WTC11 (cell line): Measurements from ENCODE around the gene WSCD2. TPM values are rescaled to one million over a fixed set of nuclear protein-coding genes. Genes with fewer than 3 reads are reported as not detected.

Experiments used
- ATAC-seq: fragments of 200-7000 bp; cut with Tn5 transposase; 2 replicates; pipeline ENCODE4 v1.10.0; 2021; ENCODE audit warnings: mild to moderate bottlenecking, moderate library complexity
- CTCF ChIA-PET: fragments of 300-600 bp; sonication (Branson Sonifier 250); formaldehyde crosslinking; loops from one replicate; lab custom pipeline; 2021; ENCODE audit warnings: antibody characterized with exemption; lab: Charles Lee
- POLR2A ChIA-PET: fragments of 350-600 bp; sonication (Branson Sonifier 250); formaldehyde crosslinking; loops from one replicate; lab custom pipeline; 2021; ENCODE audit warnings: antibody characterized with exemption; lab: Charles Lee
- DNase-seq: peaks from one replicate; pipeline ENCODE4 v3.0.0; 2021; ENCODE audit warnings: low spot score
- H3K27ac Mint-ChIP-seq: 2 replicates; pipeline ENCODE4 v1.8.0; 2021; ENCODE audit warnings: mixed read lengths
- H3K27me3 Mint-ChIP-seq: 2 replicates; pipeline ENCODE4 v1.8.0; 2021; ENCODE audit warnings: low read depth, mild to moderate bottlenecking, moderate library complexity, mixed read lengths
- H3K36me3 Mint-ChIP-seq: 2 replicates; pipeline ENCODE4 v1.8.0; 2021; ENCODE audit warnings: mixed read lengths
- H3K4me1 Mint-ChIP-seq: 2 replicates; pipeline ENCODE4 v1.8.0; 2022; ENCODE audit warnings: mixed read lengths
- H3K4me3 Mint-ChIP-seq: 2 replicates; pipeline ENCODE4 v1.8.0; 2021; ENCODE audit warnings: mild to moderate bottlenecking, moderate library complexity, mixed read lengths
- H3K9me3 Mint-ChIP-seq: 2 replicates; pipeline ENCODE4 v1.8.0; 2021; ENCODE audit warnings: mixed read lengths
- ATF1 ChIP-seq: sonication (generic); formaldehyde crosslinking; IDR thresholded peaks from 2 replicates; pipeline ENCODE4 v1.8.1; 2023; ENCODE audit warnings: mild to moderate bottlenecking, moderate library complexity, missing genetic modification reagents
- ELF4 ChIP-seq: sonication (generic); formaldehyde crosslinking; IDR thresholded peaks from 2 replicates; pipeline ENCODE4 v1.8.1; 2022; ENCODE audit warnings: low read depth, mild to moderate bottlenecking, moderate library complexity, missing genetic modification reagents
- ETV6 ChIP-seq: sonication (generic); formaldehyde crosslinking; IDR thresholded peaks from 2 replicates; pipeline ENCODE4 v1.8.1; 2022; ENCODE audit warnings: mild to moderate bottlenecking, missing genetic modification reagents
- FOXJ3 ChIP-seq: sonication (generic); formaldehyde crosslinking; IDR thresholded peaks from 2 replicates; pipeline ENCODE4 v1.9.0; 2021; ENCODE audit warnings: missing genetic modification reagents, mild to moderate bottlenecking, borderline replicate concordance
- GABPB1 ChIP-seq: sonication (generic); formaldehyde crosslinking; IDR thresholded peaks from 2 replicates; pipeline ENCODE4 v1.8.1; 2023; ENCODE audit warnings: mild to moderate bottlenecking, missing genetic modification reagents
- GRHL2 ChIP-seq: fragments of 250-450 bp; sonication (Bioruptor Pico); IDR thresholded peaks from 2 replicates; pipeline ENCODE4 v1.8.0; 2022; ENCODE audit warnings: mild to moderate bottlenecking, moderate library complexity; ENCODE audit not compliant: insufficient replicate concordance, severe bottlenecking
- GTF2I ChIP-seq: fragments of 250-450 bp; sonication (Bioruptor Pico); conservative IDR thresholded peaks from 2 replicates; pipeline ENCODE4 v1.4.0; 2021; ENCODE audit warnings: mild to moderate bottlenecking
- KAT7 ChIP-seq: sonication (generic); formaldehyde crosslinking; IDR thresholded peaks from 2 replicates; pipeline ENCODE4 v1.8.1; 2023; ENCODE audit warnings: missing genetic modification reagents, mild to moderate bottlenecking, borderline replicate concordance
- ZNF138 ChIP-seq: sonication (generic); formaldehyde crosslinking; conservative IDR thresholded peaks from 2 replicates; pipeline ENCODE4 v1.8.1; 2022; ENCODE audit warnings: mild to moderate bottlenecking, moderate library complexity, missing genetic modification reagents
- ZNF232 ChIP-seq: sonication (generic); formaldehyde crosslinking; IDR thresholded peaks from 2 replicates; pipeline ENCODE4 v1.8.0; 2022; ENCODE audit warnings: mild to moderate bottlenecking, missing genetic modification reagents
- ZNF317 ChIP-seq: sonication (generic); formaldehyde crosslinking; IDR thresholded peaks from 2 replicates; pipeline ENCODE4 v1.8.1; 2023; ENCODE audit warnings: low read depth, mild to moderate bottlenecking, moderate library complexity, missing genetic modification reagents, borderline replicate concordance
- ZNF396 ChIP-seq: fragments of 250-450 bp; sonication (Bioruptor Pico); IDR thresholded peaks from 2 replicates; pipeline ENCODE4 v1.8.0; 2021; ENCODE audit warnings: mild to moderate bottlenecking, moderate library complexity, borderline replicate concordance
- ZNF416 ChIP-seq: fragments of 250-450 bp; sonication (Bioruptor Pico); IDR thresholded peaks from 2 replicates; pipeline ENCODE4 v1.9.0; 2021; ENCODE audit warnings: mild to moderate bottlenecking, inconsistent platforms
- total RNA-seq: library from RNA; stranded (reverse); gene quantifications from 3 replicates; pipeline ENCODE4 v1.2.3, GENCODE V29; 2021
- TF ChIP-seq, protein P1 (sequence below): fragments of 250-450 bp; sonication (Bioruptor Pico); IDR thresholded peaks from 2 replicates; pipeline ENCODE4 v1.9.0; 2021; ENCODE audit warnings: moderate library complexity, mild to moderate bottlenecking, inconsistent platforms, borderline replicate concordance
- TF ChIP-seq, protein P2 (sequence below): sonication (generic); formaldehyde crosslinking; IDR thresholded peaks from 2 replicates; pipeline ENCODE4 v1.8.1; 2023; ENCODE audit warnings: mild to moderate bottlenecking, missing genetic modification reagents, borderline replicate concordance
- TF ChIP-seq, protein P3 (sequence below): sonication (generic); formaldehyde crosslinking; IDR thresholded peaks from 2 replicates; pipeline ENCODE4 v1.8.1; 2023; ENCODE audit warnings: mild to moderate bottlenecking, moderate library complexity, missing genetic modification reagents
- TF ChIP-seq, protein P4 (sequence below): sonication (generic); formaldehyde crosslinking; IDR thresholded peaks from 2 replicates; pipeline ENCODE4 v1.8.1; 2022; ENCODE audit warnings: mild to moderate bottlenecking, missing genetic modification reagents, moderate library complexity, borderline replicate concordance

Gene WSCD2
- total RNA-seq, 1 experiment from 2014 or later: 1.1 TPM

DNA sequence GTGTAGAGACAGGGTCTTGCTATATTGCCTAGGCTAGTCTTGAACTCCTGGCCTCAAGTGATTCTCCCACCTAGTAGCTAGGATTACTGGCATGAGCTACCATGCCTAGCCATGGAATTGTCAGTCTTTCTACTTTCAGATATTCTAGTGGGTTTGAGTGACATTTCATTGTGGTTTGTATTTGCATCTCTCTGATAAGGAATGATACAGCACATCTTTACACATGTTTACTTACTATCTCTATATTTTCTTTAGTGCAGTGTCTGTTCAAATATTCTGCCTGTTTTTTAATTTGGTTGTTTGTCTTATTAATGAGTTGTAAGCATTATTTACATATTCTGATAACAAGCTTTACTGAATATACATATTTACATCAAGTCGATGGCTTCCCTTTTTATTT, 136.4 kb downstream of the WSCD2 start (continued):
- TF ChIP-seq, protein P1, sequence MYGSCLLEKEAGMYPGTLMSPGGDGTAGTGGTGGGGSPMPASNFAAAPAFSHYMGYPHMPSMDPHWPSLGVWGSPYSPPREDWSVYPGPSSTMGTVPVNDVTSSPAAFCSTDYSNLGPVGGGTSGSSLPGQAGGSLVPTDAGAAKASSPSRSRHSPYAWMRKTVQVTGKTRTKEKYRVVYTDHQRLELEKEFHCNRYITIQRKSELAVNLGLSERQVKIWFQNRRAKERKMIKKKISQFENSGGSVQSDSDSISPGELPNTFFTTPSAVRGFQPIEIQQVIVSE: no peak
- TF ChIP-seq ZNF416 (CRISPR knock-in tag): no peak
- TF ChIP-seq, protein P2, sequence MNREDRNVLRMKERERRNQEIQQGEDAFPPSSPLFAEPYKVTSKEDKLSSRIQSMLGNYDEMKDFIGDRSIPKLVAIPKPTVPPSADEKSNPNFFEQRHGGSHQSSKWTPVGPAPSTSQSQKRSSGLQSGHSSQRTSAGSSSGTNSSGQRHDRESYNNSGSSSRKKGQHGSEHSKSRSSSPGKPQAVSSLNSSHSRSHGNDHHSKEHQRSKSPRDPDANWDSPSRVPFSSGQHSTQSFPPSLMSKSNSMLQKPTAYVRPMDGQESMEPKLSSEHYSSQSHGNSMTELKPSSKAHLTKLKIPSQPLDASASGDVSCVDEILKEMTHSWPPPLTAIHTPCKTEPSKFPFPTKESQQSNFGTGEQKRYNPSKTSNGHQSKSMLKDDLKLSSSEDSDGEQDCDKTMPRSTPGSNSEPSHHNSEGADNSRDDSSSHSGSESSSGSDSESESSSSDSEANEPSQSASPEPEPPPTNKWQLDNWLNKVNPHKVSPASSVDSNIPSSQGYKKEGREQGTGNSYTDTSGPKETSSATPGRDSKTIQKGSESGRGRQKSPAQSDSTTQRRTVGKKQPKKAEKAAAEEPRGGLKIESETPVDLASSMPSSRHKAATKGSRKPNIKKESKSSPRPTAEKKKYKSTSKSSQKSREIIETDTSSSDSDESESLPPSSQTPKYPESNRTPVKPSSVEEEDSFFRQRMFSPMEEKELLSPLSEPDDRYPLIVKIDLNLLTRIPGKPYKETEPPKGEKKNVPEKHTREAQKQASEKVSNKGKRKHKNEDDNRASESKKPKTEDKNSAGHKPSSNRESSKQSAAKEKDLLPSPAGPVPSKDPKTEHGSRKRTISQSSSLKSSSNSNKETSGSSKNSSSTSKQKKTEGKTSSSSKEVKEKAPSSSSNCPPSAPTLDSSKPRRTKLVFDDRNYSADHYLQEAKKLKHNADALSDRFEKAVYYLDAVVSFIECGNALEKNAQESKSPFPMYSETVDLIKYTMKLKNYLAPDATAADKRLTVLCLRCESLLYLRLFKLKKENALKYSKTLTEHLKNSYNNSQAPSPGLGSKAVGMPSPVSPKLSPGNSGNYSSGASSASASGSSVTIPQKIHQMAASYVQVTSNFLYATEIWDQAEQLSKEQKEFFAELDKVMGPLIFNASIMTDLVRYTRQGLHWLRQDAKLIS (CRISPR knock-in tag): no peak
- TF ChIP-seq, all 79 proteins: peak for 0

DNA sequence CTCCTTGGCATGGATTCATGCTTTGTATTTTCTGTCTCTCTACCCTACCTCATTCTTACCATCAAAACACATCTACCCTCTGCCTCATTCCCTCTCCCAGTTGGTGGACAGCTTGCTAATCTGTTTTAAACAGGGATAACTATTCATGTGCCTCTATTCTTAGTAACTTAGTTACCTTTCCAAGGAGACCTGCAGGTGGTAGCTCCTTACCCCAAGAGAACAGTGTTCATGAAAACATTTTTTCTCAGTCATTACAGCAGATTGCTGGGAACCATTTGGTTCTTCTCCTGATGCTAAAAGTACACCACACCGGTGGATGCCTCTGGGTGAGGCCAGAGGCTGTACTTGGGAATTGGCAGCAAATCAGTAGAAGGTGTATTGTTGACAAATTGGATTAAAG, 137.0 kb downstream of the WSCD2 start:
- H3K27me3 Mint-ChIP-seq: peaks cover 7% of the 10 kb centered on the region
- peaks cover 7% of the 10 kb centered on the region for H3K36me3 Mint-ChIP-seq
- no peak overlapping the region for H3K27ac Mint-ChIP-seq
- POLR2A ChIA-PET: no interaction called here
- H3K4me3 Mint-ChIP-seq: no peak overlapping the region
- H3K4me1 Mint-ChIP-seq: peaks cover 8% of the 10 kb centered on the region
- H3K9me3 Mint-ChIP-seq: peaks cover 31% of the 10 kb centered on the region
- CTCF ChIA-PET: interaction anchor here (1.6 kb wide), 1 partner anchor 29 kb away, joined by 4 read pairs; no protein-coding TSS in a partner anchor
- ATAC-seq: no peak
- DNase-seq: no peak
- TF ChIP-seq FOXJ3 (no peak), ETV6 (CRISPR knock-in tag) (no peak), ELF4 (CRISPR knock-in tag) (no peak), ZNF396 (CRISPR knock-in tag) (no peak), GTF2I (no peak), KAT7 (CRISPR knock-in tag) (no peak), GABPB1 (CRISPR knock-in tag) (no peak), ZNF317 (CRISPR knock-in tag) (no peak), ATF1 (CRISPR knock-in tag) (no peak), ZNF138 (no peak), GRHL2 (CRISPR knock-in tag) (no peak), ZNF232 (CRISPR knock-in tag) (no peak)
- TF ChIP-seq, protein P3, sequence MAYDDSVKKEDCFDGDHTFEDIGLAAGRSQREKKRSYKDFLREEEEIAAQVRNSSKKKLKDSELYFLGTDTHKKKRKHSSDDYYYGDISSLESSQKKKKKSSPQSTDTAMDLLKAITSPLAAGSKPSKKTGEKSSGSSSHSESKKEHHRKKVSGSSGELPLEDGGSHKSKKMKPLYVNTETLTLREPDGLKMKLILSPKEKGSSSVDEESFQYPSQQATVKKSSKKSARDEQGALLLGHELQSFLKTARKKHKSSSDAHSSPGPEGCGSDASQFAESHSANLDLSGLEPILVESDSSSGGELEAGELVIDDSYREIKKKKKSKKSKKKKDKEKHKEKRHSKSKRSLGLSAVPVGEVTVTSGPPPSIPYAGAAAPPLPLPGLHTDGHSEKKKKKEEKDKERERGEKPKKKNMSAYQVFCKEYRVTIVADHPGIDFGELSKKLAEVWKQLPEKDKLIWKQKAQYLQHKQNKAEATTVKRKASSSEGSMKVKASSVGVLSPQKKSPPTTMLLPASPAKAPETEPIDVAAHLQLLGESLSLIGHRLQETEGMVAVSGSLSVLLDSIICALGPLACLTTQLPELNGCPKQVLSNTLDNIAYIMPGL (CRISPR knock-in tag): no peak
- TF ChIP-seq, protein P4, sequence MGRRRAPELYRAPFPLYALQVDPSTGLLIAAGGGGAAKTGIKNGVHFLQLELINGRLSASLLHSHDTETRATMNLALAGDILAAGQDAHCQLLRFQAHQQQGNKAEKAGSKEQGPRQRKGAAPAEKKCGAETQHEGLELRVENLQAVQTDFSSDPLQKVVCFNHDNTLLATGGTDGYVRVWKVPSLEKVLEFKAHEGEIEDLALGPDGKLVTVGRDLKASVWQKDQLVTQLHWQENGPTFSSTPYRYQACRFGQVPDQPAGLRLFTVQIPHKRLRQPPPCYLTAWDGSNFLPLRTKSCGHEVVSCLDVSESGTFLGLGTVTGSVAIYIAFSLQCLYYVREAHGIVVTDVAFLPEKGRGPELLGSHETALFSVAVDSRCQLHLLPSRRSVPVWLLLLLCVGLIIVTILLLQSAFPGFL (CRISPR knock-in tag): no peak
- TF ChIP-seq, protein P1: no peak
